MM.1S (cell line): Measurements from ENCODE around the gene SRPK2.

Source experiments
- DNase-seq: peaks from one replicate; pipeline ENCODE4 v3.0.0-alpha.2; 2015
- H2AFZ ChIP-seq: fragments of 300-600 bp; sonication (generic); 2 replicates; pipeline ENCODE4 v1.6.0; 2016; ENCODE audit warnings: antibody characterized with exemption, low read length
- H3F3A ChIP-seq: fragments of 300-600 bp; sonication (generic); 2 replicates; pipeline ENCODE4 v1.6.1; 2016; ENCODE audit warnings: mild to moderate bottlenecking, antibody characterized with exemption, low read length, moderate library complexity, mixed read lengths; ENCODE audit not compliant: insufficient read depth
- H3K27ac ChIP-seq: fragments of 300-600 bp; sonication (generic); 2 replicates; pipeline ENCODE4 v1.5.1; 2016; ENCODE audit warnings: mild to moderate bottlenecking, low read length
- H3K27me3 ChIP-seq: fragments of 300-600 bp; sonication (generic); replicated peaks from 2 replicates; pipeline ENCODE4 v1.6.0; 2016; ENCODE audit warnings: low read length; ENCODE audit not compliant: insufficient read depth
- H3K36me3 ChIP-seq: fragments of 300-600 bp; sonication (generic); replicated peaks from 2 replicates; pipeline ENCODE4 v1.6.1; 2016; ENCODE audit warnings: mild to moderate bottlenecking, low read length, mixed read lengths; ENCODE audit not compliant: insufficient read depth
- H3K4me1 ChIP-seq: fragments of 300-600 bp; sonication (generic); 2 replicates; pipeline ENCODE4 v1.6.1; 2016; ENCODE audit warnings: low read length, mixed read lengths
- H3K4me2 ChIP-seq: fragments of 300-600 bp; sonication (generic); 2 replicates; pipeline ENCODE4 v1.6.0; 2016; ENCODE audit warnings: low read depth, low read length
- H3K4me3 ChIP-seq: fragments of 300-600 bp; sonication (generic); 2 replicates; pipeline ENCODE4 v1.5.1; 2016; ENCODE audit warnings: low read length, mixed read lengths
- H3K79me2 ChIP-seq: fragments of 300-600 bp; sonication (generic); 2 replicates; pipeline ENCODE4 v1.6.1; 2016; ENCODE audit warnings: mixed run types, low read length, mixed read lengths
- H3K9ac ChIP-seq: fragments of 300-600 bp; sonication (generic); 2 replicates; pipeline ENCODE4 v1.6.1; 2016; ENCODE audit warnings: low read length, mixed read lengths
- H3K9me2 ChIP-seq: fragments of 300-600 bp; sonication (generic); replicated peaks from 2 replicates; pipeline ENCODE4 v1.6.1; 2016; ENCODE audit warnings: mild to moderate bottlenecking, low read length, mixed read lengths; ENCODE audit not compliant: insufficient read depth
- H3K9me3 ChIP-seq: fragments of 300-600 bp; sonication (generic); replicated peaks from 2 replicates; pipeline ENCODE4 v1.6.1; 2016; ENCODE audit warnings: mild to moderate bottlenecking, low read length, mixed read lengths; ENCODE audit not compliant: insufficient read depth
- H4K20me1 ChIP-seq: fragments of 300-600 bp; sonication (generic); 2 replicates; pipeline ENCODE4 v1.6.1; 2016; ENCODE audit warnings: mild to moderate bottlenecking, low read length, moderate library complexity, mixed read lengths; ENCODE audit not compliant: insufficient read depth
- CTCF ChIP-seq: fragments of 300-600 bp; sonication (generic); IDR thresholded peaks from 2 replicates; pipeline ENCODE4 v1.5.1; 2016; ENCODE audit warnings: antibody characterized with exemption, low read length, mixed read lengths
- EZH2 ChIP-seq: fragments of 300-600 bp; sonication (generic); optimal IDR thresholded peaks from 2 replicates; pipeline ENCODE3; 2017; ENCODE audit warnings: low read depth, mild to moderate bottlenecking, antibody characterized with exemption, low read length, mixed read lengths
- EZH2phosphoT487 ChIP-seq: fragments of 300-600 bp; sonication (generic); IDR thresholded peaks from 2 replicates; pipeline ENCODE4 v1.6.1; 2018; ENCODE audit warnings: antibody characterized with exemption, low read length

Gene SRPK2

GRCh38 chr7:105245398-105246114 is 143.2 kb downstream of the SRPK2 start:
- H3F3A ChIP-seq, result no peaks in the 10 kb centered on the region
- TF ChIP-seq EZH2 (no peak), CTCF (no peak), EZH2phosphoT487 (no peak)
- no peak overlapping the region for H2AFZ ChIP-seq
- no peak overlapping the region for H3K9ac ChIP-seq
- no peaks in the 10 kb centered on the region; the same call in none of the 2 replicates for H3K4me1 ChIP-seq
- no peaks in the 10 kb centered on the region for H3K36me3 ChIP-seq
- no peaks in the 10 kb centered on the region for H3K9me3 ChIP-seq
- no peaks in the 10 kb centered on the region for H3K9me2 ChIP-seq
- H4K20me1 ChIP-seq, result 0 out of 2 replicates have a peak, but pooled peaks cover 4% of the 10 kb centered on the region
- peaks cover 100% of the 10 kb centered on the region for H3K79me2 ChIP-seq
- DNase-seq, result no peak
- no peak overlapping the region for H3K4me2 ChIP-seq
- no peaks in the 10 kb centered on the region for H3K27me3 ChIP-seq
- no peak overlapping the region for H3K27ac ChIP-seq
- H3K4me3 ChIP-seq, result no peak overlapping the region

GRCh38 chr7:105244594-105244993 is 144.1 kb downstream of the SRPK2 start:
- DNase-seq, result no peak
- H2AFZ ChIP-seq, result no peak overlapping the region
- no peak overlapping the region for H3K27ac ChIP-seq
- TF ChIP-seq EZH2, result no peak
- no peak for TF ChIP-seq EZH2phosphoT487
- TF ChIP-seq CTCF, result no peak
- no peaks in the 10 kb centered on the region; the same call in none of the 2 replicates for H3K4me1 ChIP-seq
- H3K9me2 ChIP-seq, result no peaks in the 10 kb centered on the region
- H3K4me2 ChIP-seq, result no peak overlapping the region
- H3K27me3 ChIP-seq, result no peaks in the 10 kb centered on the region
- 0 out of 2 replicates have a peak, but pooled peaks cover 11% of the 10 kb centered on the region for H4K20me1 ChIP-seq
- no peaks in the 10 kb centered on the region for H3K9me3 ChIP-seq
- no peaks in the 10 kb centered on the region for H3K36me3 ChIP-seq
- H3F3A ChIP-seq, result no peaks in the 10 kb centered on the region
- H3K79me2 ChIP-seq, result peaks cover 100% of the 10 kb centered on the region
- H3K9ac ChIP-seq, result no peak overlapping the region
- no peak overlapping the region for H3K4me3 ChIP-seq

GRCh38 chr7:105241198-105241597 is 147.5 kb downstream of the SRPK2 start:
- Histone ChIP-seq H2AFZ (no peak overlapping the region), H3K36me3 (no peaks in the 10 kb centered on the region), H3F3A (no peaks in the 10 kb centered on the region), H3K4me1 (no peaks in the 10 kb centered on the region; the same call in none of the 2 replicates), H3K4me2 (no peak overlapping the region), H3K9ac (no peak overlapping the region), H3K79me2 (peaks cover 100% of the 10 kb centered on the region), H3K9me3 (no peaks in the 10 kb centered on the region), H3K9me2 (no peaks in the 10 kb centered on the region), H3K27ac (no peak overlapping the region), H3K27me3 (no peaks in the 10 kb centered on the region), H3K4me3 (no peak overlapping the region), H4K20me1 (peaks cover 15% of the 10 kb centered on the region; the same call in 1 of the 2 replicates)
- no peak for DNase-seq
- TF ChIP-seq EZH2, result no peak
- TF ChIP-seq EZH2phosphoT487, result no peak
- no peak for TF ChIP-seq CTCF
